ENCODE results near the gene TMEM40.

GRCh38 chr3:12750223-12750622, 8.8 kb downstream of the TMEM40 start:
- TF ChIP-seq TAF1 (IDR thresholded peaks at IDR 0.05; ENCODE audit: low read depth, low read length) (no peak), POLR2AphosphoS5 (IDR thresholded peaks at IDR 0.05; ENCODE audit: low read depth, low read length) (no peak), POLR2A (IDR thresholded peaks at IDR 0.05; ENCODE audit: low read depth, low read length) (no peak), SPI1 (IDR thresholded peaks at IDR 0.05; ENCODE audit: low read depth, low read length) (no peak), PAX5 (IDR thresholded peaks at IDR 0.05; ENCODE audit: insufficient read depth, low read length, severe bottlenecking) (no peak), POU2F2 (IDR thresholded peaks at IDR 0.05; ENCODE audit: low read depth, low read length) (no peak)
